Measurements from ENCODE around the gene WNT11.

DNA sequence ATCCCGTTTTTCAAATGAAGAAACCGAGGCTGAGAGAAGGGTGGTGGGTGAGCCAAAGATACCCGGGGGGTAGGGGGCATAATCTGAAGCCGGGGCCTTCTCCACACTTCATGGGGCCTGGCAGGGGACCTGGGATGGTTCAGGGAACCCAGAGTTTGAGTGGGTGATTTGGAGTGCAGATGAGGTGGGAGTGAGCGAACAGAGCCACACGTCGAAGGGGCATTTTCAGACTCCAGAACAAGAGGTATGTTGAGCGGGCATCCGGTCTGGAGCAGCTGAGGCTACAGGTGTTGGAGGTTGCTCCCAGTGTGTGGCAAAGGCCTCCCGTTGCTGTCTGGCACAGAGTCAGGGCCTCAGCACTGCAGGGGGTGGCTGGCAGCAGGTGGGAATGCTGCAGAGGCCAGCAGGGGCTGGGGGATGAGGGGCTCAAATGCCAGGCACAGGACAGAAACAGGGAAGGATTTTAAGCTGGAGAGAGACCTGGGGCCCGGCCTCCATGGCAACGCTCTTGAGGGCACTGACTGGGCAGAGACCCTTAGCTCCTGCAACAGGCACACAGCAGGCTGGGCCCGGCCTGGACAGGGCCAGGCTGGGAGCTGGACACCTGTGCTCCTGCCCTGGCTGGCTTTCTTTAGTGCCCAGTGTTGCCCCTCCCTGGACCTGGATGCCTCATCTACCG, 46.2 kb downstream of the WNT11 start:
- no peak for TF ChIP-seq EZH2 (IDR thresholded peaks at IDR 0.05; ENCODE audit: low read depth)
- TF ChIP-seq, protein P1, sequence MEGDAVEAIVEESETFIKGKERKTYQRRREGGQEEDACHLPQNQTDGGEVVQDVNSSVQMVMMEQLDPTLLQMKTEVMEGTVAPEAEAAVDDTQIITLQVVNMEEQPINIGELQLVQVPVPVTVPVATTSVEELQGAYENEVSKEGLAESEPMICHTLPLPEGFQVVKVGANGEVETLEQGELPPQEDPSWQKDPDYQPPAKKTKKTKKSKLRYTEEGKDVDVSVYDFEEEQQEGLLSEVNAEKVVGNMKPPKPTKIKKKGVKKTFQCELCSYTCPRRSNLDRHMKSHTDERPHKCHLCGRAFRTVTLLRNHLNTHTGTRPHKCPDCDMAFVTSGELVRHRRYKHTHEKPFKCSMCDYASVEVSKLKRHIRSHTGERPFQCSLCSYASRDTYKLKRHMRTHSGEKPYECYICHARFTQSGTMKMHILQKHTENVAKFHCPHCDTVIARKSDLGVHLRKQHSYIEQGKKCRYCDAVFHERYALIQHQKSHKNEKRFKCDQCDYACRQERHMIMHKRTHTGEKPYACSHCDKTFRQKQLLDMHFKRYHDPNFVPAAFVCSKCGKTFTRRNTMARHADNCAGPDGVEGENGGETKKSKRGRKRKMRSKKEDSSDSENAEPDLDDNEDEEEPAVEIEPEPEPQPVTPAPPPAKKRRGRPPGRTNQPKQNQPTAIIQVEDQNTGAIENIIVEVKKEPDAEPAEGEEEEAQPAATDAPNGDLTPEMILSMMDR (conservative IDR thresholded peaks at IDR 0.05): no peak

Data from PC-9 (cell line).